GM23338 (cell line): ENCODE results near the gene NACA2. TPM values are rescaled to one million over a fixed set of nuclear protein-coding genes. Genes with fewer than 3 reads are reported as not detected.

Source experiments
- ATAC-seq: fragments of 200-7000 bp; cut with Tn5 transposase; 3 replicates; pipeline ENCODE4 v1.9.1; 2020
- DNase-seq: peaks from one replicate; pipeline ENCODE4 v3.0.0-alpha.2; 2015; ENCODE audit warnings: low spot score
- H2AFZ ChIP-seq: fragments of 200-600 bp; sonication (generic); 2 replicates; pipeline ENCODE4 v1.8.0; 2016; ENCODE audit warnings: antibody characterized with exemption, mild to moderate bottlenecking, moderate library complexity
- H3F3A ChIP-seq: fragments of 200-600 bp; sonication (generic); replicated peaks from 2 replicates; pipeline ENCODE4 v1.8.0; 2017; ENCODE audit warnings: antibody characterized with exemption, mixed run types, low read depth
- H3K27ac ChIP-seq: fragments of 200-600 bp; sonication (generic); 2 replicates; pipeline ENCODE4 v1.6.1; 2016; ENCODE audit warnings: low read depth
- H3K27me3 ChIP-seq: fragments of 200-600 bp; sonication (generic); 2 replicates; pipeline ENCODE4 v1.8.0; 2016; ENCODE audit warnings: mild to moderate bottlenecking, mixed run types, moderate library complexity; ENCODE audit not compliant: insufficient read depth
- H3K36me3 ChIP-seq: fragments of 200-600 bp; sonication (generic); 2 replicates; pipeline ENCODE4 v1.8.0; 2016; ENCODE audit warnings: mild to moderate bottlenecking; ENCODE audit not compliant: insufficient read depth
- H3K4me1 ChIP-seq: fragments of 200-600 bp; sonication (generic); 2 replicates; pipeline ENCODE4 v1.8.0; 2016; ENCODE audit warnings: mild to moderate bottlenecking, moderate library complexity; ENCODE audit not compliant: insufficient read depth
- H3K4me2 ChIP-seq: fragments of 200-600 bp; sonication (generic); 2 replicates; pipeline ENCODE4 v1.7.1; 2017; ENCODE audit warnings: mixed run types
- H3K4me3 ChIP-seq: fragments of 200-600 bp; sonication (generic); 2 replicates; pipeline ENCODE4 v1.6.1; 2016; ENCODE audit warnings: mixed run types
- H3K79me2 ChIP-seq: fragments of 200-600 bp; sonication (generic); replicated peaks from 2 replicates; pipeline ENCODE4 v1.8.0; 2017; ENCODE audit warnings: mild to moderate bottlenecking; ENCODE audit not compliant: insufficient read depth
- H3K9me2 ChIP-seq: fragments of 200-600 bp; sonication (generic); 2 replicates; pipeline ENCODE4 v1.8.0; 2017; ENCODE audit not compliant: insufficient read depth
- H4K20me1 ChIP-seq: fragments of 200-600 bp; sonication (generic); replicated peaks from 2 replicates; pipeline ENCODE4 v1.8.0; 2017; ENCODE audit warnings: mild to moderate bottlenecking; ENCODE audit not compliant: insufficient read depth
- H3K27ac Mint-ChIP-seq: 2 replicates; pipeline ENCODE4 v1.8.0; 2020; ENCODE audit warnings: inconsistent platforms, mild to moderate bottlenecking, moderate library complexity, mixed read lengths
- H3K27me3 Mint-ChIP-seq: 3 replicates; pipeline ENCODE4 v1.8.0; 2022; ENCODE audit warnings: low read depth, mild to moderate bottlenecking, moderate library complexity, mixed read lengths, inconsistent platforms; ENCODE audit not compliant: insufficient read depth, poor library complexity
- H3K36me3 Mint-ChIP-seq: 3 replicates; pipeline ENCODE4 v1.8.0; 2021; ENCODE audit warnings: low read depth, mild to moderate bottlenecking, inconsistent platforms, moderate library complexity, mixed read lengths
- H3K4me1 Mint-ChIP-seq: 3 replicates; pipeline ENCODE4 v1.8.0; 2020; ENCODE audit warnings: mild to moderate bottlenecking, inconsistent platforms, mixed read lengths
- H3K4me3 Mint-ChIP-seq: 3 replicates; pipeline ENCODE4 v1.8.0; 2021; ENCODE audit warnings: moderate library complexity, mild to moderate bottlenecking, inconsistent platforms, mixed read lengths
- H3K9me3 Mint-ChIP-seq: 3 replicates; pipeline ENCODE4 v1.8.0; 2020; ENCODE audit warnings: moderate library complexity, mild to moderate bottlenecking, inconsistent platforms, mixed read lengths
- CREB1 ChIP-seq: fragments of 250-450 bp; sonication (Bioruptor Pico); IDR thresholded peaks from 2 replicates; pipeline ENCODE4 v1.5.0; 2020; ENCODE audit warnings: low read depth, mild to moderate bottlenecking, moderate library complexity
- EZH2 ChIP-seq: fragments of 200-600 bp; sonication (generic); IDR thresholded peaks from one replicate; pipeline ENCODE4 v1.8.0; 2017; ENCODE audit warnings: antibody characterized with exemption, mild to moderate bottlenecking, low read depth; ENCODE audit not compliant: unreplicated experiment
- JUNB ChIP-seq: IDR thresholded peaks from one replicate; pipeline ENCODE4 v1.6.1; 2016; ENCODE audit warnings: antibody characterized with exemption; ENCODE audit not compliant: unreplicated experiment
- NANOG ChIP-seq: IDR thresholded peaks from 2 replicates; pipeline ENCODE4 v1.6.1; 2016; ENCODE audit warnings: antibody characterized with exemption, borderline replicate concordance
- POLR2AphosphoS5 ChIP-seq: IDR thresholded peaks from 2 replicates; pipeline ENCODE4 v1.6.1; 2016; ENCODE audit warnings: antibody characterized with exemption, low read depth
- STAT1 ChIP-seq: IDR thresholded peaks from one replicate; pipeline ENCODE4 v1.6.1; 2016; ENCODE audit warnings: antibody characterized with exemption; ENCODE audit not compliant: unreplicated experiment
- ZNF114 ChIP-seq: fragments of 250-450 bp; sonication (Bioruptor Pico); IDR thresholded peaks from 2 replicates; pipeline ENCODE4 v1.5.0; 2020; ENCODE audit warnings: mild to moderate bottlenecking, moderate library complexity
- ZNF331 ChIP-seq: fragments of 250-450 bp; sonication (Bioruptor Pico); IDR thresholded peaks from 2 replicates; pipeline ENCODE4 v1.5.0; 2020; ENCODE audit warnings: low read depth, mild to moderate bottlenecking, moderate library complexity
- polyA plus RNA-seq: library from polyadenylated mRNA; unstranded; fragments of >200 nt; fragmentation: Nextera tagmentation; extraction: Ambion mirVana; gene quantifications from 2 replicates; pipeline ENCODE4 v1.2.1, GENCODE V29; 2016
- total RNA-seq: library from RNA; depleted of rRNA; stranded (reverse); fragments of >200 nt; shearing (Covaris generic); gene quantifications from 2 replicates; pipeline ENCODE4 v1.2.3, GENCODE V29; 2014
- TF ChIP-seq, protein P1 (sequence below): IDR thresholded peaks from 2 replicates; pipeline ENCODE4 v1.6.1; 2016; ENCODE audit warnings: antibody characterized with exemption
- TF ChIP-seq, protein P2 (sequence below), 2 experiments: fragments of 200-600 bp in 1 of 2; sonication (generic) in 1 of 2; conservative IDR thresholded peaks; 2 replicates each; pipeline versions ENCODE4 v1.5.1 to v1.6.1; 2016 to 2017; ENCODE audit warnings: antibody characterized with exemption in 2 of 2, low read depth in 2 of 2, mild to moderate bottlenecking in 2 of 2, moderate library complexity in 1 of 2
- TF ChIP-seq, protein P3 (sequence below): IDR thresholded peaks from one replicate; pipeline ENCODE4 v1.6.1; 2018; ENCODE audit warnings: antibody characterized with exemption; ENCODE audit not compliant: unreplicated experiment

The NACA2 gene
- total and polyA plus RNA-seq, 2 experiments from 2014 or later = 0.65 TPM; not detected in 1

DNA sequence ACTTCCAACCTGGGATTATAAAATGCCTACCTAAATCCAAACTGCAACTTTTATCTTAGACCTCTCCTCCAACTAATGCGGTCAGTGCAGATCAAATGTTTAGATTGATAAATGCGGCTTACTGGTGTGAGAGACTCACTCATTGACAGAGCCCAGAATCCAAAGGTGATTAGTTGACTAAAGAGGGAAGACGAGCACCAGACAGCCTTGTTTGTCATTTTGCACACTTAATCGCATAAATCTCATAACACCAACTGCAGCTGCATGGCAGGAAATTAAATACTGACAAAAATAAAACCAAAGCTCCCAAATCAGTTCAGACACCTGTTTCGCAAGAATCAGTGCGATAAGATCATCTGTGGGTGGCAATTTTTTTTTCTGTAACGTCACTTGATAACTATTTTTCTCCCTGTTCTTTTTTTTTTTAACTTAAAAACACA is 35.9 kb downstream of the NACA2 start:
- Mint-ChIP-seq H3K4me3 (no peak overlapping the region), H3K36me3 (no peaks in the 10 kb centered on the region), H3K27ac (no peak overlapping the region), H3K27me3 (peaks cover 6% of the 10 kb centered on the region), H3K9me3 (peaks cover 3% of the 10 kb centered on the region; the same call in 1 of the 3 replicates), H3K4me1 (no peaks in the 10 kb centered on the region)
- no peaks in the 10 kb centered on the region for H3K9me2 ChIP-seq
- H3K79me2 ChIP-seq = no peaks in the 10 kb centered on the region
- no peak overlapping the region for H3K4me2 ChIP-seq
- ATAC-seq (no peak), DNase-seq (no peak)
- peak overlapping the region; percentile 29; the same call in 1 of the 2 replicates for H2AFZ ChIP-seq
- no peak overlapping the region for H3K4me3 ChIP-seq
- no peaks in the 10 kb centered on the region for H3K27me3 ChIP-seq
- TF ChIP-seq JUNB = no peak
- no peak for TF ChIP-seq POLR2AphosphoS5
- TF ChIP-seq, protein P1, sequence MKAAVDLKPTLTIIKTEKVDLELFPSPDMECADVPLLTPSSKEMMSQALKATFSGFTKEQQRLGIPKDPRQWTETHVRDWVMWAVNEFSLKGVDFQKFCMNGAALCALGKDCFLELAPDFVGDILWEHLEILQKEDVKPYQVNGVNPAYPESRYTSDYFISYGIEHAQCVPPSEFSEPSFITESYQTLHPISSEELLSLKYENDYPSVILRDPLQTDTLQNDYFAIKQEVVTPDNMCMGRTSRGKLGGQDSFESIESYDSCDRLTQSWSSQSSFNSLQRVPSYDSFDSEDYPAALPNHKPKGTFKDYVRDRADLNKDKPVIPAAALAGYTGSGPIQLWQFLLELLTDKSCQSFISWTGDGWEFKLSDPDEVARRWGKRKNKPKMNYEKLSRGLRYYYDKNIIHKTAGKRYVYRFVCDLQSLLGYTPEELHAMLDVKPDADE = no peak
- TF ChIP-seq, protein P2, sequence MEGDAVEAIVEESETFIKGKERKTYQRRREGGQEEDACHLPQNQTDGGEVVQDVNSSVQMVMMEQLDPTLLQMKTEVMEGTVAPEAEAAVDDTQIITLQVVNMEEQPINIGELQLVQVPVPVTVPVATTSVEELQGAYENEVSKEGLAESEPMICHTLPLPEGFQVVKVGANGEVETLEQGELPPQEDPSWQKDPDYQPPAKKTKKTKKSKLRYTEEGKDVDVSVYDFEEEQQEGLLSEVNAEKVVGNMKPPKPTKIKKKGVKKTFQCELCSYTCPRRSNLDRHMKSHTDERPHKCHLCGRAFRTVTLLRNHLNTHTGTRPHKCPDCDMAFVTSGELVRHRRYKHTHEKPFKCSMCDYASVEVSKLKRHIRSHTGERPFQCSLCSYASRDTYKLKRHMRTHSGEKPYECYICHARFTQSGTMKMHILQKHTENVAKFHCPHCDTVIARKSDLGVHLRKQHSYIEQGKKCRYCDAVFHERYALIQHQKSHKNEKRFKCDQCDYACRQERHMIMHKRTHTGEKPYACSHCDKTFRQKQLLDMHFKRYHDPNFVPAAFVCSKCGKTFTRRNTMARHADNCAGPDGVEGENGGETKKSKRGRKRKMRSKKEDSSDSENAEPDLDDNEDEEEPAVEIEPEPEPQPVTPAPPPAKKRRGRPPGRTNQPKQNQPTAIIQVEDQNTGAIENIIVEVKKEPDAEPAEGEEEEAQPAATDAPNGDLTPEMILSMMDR (conservative IDR thresholded peaks at IDR 0.05; ENCODE audit: low read depth in 2 of 2) = no peak
- no peak for TF ChIP-seq STAT1
- no peak for TF ChIP-seq EZH2
- TF ChIP-seq, protein P3, sequence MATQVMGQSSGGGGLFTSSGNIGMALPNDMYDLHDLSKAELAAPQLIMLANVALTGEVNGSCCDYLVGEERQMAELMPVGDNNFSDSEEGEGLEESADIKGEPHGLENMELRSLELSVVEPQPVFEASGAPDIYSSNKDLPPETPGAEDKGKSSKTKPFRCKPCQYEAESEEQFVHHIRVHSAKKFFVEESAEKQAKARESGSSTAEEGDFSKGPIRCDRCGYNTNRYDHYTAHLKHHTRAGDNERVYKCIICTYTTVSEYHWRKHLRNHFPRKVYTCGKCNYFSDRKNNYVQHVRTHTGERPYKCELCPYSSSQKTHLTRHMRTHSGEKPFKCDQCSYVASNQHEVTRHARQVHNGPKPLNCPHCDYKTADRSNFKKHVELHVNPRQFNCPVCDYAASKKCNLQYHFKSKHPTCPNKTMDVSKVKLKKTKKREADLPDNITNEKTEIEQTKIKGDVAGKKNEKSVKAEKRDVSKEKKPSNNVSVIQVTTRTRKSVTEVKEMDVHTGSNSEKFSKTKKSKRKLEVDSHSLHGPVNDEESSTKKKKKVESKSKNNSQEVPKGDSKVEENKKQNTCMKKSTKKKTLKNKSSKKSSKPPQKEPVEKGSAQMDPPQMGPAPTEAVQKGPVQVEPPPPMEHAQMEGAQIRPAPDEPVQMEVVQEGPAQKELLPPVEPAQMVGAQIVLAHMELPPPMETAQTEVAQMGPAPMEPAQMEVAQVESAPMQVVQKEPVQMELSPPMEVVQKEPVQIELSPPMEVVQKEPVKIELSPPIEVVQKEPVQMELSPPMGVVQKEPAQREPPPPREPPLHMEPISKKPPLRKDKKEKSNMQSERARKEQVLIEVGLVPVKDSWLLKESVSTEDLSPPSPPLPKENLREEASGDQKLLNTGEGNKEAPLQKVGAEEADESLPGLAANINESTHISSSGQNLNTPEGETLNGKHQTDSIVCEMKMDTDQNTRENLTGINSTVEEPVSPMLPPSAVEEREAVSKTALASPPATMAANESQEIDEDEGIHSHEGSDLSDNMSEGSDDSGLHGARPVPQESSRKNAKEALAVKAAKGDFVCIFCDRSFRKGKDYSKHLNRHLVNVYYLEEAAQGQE = no peak
- no peak for TF ChIP-seq ZNF114 (CRISPR knock-in tag)
- no peak for TF ChIP-seq CREB1 (CRISPR knock-in tag)
- H3K4me1 ChIP-seq = no peaks in the 10 kb centered on the region
- H3F3A ChIP-seq = no peaks in the 10 kb centered on the region
- H3K36me3 ChIP-seq = no peaks in the 10 kb centered on the region
- no peaks in the 10 kb centered on the region for H4K20me1 ChIP-seq
- H3K27ac ChIP-seq = no peak overlapping the region

DNA sequence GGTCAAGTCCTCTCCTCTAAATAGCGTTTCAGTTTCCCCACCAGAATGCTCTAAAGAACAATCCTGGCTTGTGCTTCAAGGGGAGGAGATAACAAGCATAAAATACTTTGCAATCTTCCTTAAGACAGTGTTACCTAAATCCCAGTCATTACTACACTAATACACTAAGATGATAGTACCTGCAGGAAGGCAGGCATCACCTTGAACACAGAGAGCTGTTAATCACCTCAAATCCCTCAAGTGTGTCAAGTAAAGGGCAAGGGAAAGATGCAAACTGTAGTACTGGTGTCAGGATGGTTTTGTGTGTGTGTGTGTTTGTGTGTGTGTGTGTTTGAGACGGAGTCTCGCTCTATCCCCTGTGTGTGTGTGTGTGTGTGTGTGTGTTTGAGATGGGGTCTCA is 36.8 kb downstream of the NACA2 start:
- Mint-ChIP-seq H3K36me3 (no peaks in the 10 kb centered on the region), H3K4me1 (no peaks in the 10 kb centered on the region), H3K9me3 (peaks cover 3% of the 10 kb centered on the region; the same call in 1 of the 3 replicates), H3K4me3 (no peak overlapping the region), H3K27me3 (peaks cover 6% of the 10 kb centered on the region), H3K27ac (no peak overlapping the region)
- no peak for ATAC-seq
- Histone ChIP-seq H3K4me2 (no peak overlapping the region), H3K36me3 (no peaks in the 10 kb centered on the region), H3K4me3 (no peak overlapping the region), H3K79me2 (no peaks in the 10 kb centered on the region), H3K4me1 (no peaks in the 10 kb centered on the region), H3K27me3 (no peaks in the 10 kb centered on the region), H3F3A (no peaks in the 10 kb centered on the region), H3K9me2 (no peaks in the 10 kb centered on the region), H2AFZ (no peak overlapping the region), H3K27ac (no peak overlapping the region), H4K20me1 (no peaks in the 10 kb centered on the region)
- DNase-seq = no peak
- TF ChIP-seq ZNF114 (CRISPR knock-in tag) = no peak
- no peak for TF ChIP-seq STAT1
- no peak for TF ChIP-seq POLR2AphosphoS5
- TF ChIP-seq, protein P1 = no peak
- TF ChIP-seq EZH2 = no peak
- no peak for TF ChIP-seq ZNF331 (CRISPR knock-in tag)
- TF ChIP-seq, protein P2 (conservative IDR thresholded peaks at IDR 0.05; ENCODE audit: low read depth in 2 of 2) = no peak
- TF ChIP-seq NANOG = no peak
